Tibial nerve (tissue), 4 donors: ENCODE measurements around the gene YIF1A.

ENCODE experiments used
- EP300 ChIP-seq, 2 donors: sonication (generic); formaldehyde crosslinking; IDR thresholded peaks; one replicate each; pipeline ENCODE4 v1.6.1; 2017; ENCODE audit warnings: antibody characterized with exemption in 2 of 2, mild to moderate bottlenecking in 1 of 2
- POLR2A ChIP-seq, 2 donors: fragments of 450-650 bp; IDR thresholded peaks; one replicate each; pipeline ENCODE4 v1.6.1; 2017; ENCODE audit warnings: antibody characterized with exemption in 2 of 2, mild to moderate bottlenecking in 2 of 2, moderate library complexity in 2 of 2
- TF ChIP-seq, protein P1 (sequence below), 5 experiments: fragments of 200-600 bp in 3 of 5; fragments of 450-650 bp in 2 of 5; sonication (generic) in 3 of 5; IDR thresholded peaks; one replicate each; pipeline ENCODE4 v1.5.1; 2016 to 2019; ENCODE audit warnings: antibody characterized with exemption in 5 of 5, mild to moderate bottlenecking in 3 of 5, moderate library complexity in 2 of 5

DNA sequence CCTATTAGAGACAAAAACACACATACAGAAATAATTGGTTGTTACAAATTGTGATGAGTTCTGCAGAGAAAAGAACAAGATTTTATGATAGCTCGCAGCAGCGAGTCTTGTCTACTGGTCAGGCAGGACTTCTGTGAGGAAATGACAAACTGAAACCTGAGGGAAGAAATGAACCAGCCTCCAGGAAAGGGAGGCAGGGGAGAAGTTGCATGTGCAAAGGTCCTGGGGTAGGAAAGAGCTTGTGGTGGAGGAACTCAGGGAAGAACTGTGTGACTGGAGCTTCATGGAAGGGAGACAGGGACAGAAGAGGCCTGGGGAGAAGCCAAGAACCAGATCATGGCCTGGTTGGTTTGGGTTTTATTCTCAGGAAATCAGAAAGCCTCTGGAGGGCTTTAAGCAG is 29.7 kb downstream of the YIF1A start:
- no peak for TF ChIP-seq POLR2A (IDR thresholded peaks at IDR 0.05)
- TF ChIP-seq, protein P1, sequence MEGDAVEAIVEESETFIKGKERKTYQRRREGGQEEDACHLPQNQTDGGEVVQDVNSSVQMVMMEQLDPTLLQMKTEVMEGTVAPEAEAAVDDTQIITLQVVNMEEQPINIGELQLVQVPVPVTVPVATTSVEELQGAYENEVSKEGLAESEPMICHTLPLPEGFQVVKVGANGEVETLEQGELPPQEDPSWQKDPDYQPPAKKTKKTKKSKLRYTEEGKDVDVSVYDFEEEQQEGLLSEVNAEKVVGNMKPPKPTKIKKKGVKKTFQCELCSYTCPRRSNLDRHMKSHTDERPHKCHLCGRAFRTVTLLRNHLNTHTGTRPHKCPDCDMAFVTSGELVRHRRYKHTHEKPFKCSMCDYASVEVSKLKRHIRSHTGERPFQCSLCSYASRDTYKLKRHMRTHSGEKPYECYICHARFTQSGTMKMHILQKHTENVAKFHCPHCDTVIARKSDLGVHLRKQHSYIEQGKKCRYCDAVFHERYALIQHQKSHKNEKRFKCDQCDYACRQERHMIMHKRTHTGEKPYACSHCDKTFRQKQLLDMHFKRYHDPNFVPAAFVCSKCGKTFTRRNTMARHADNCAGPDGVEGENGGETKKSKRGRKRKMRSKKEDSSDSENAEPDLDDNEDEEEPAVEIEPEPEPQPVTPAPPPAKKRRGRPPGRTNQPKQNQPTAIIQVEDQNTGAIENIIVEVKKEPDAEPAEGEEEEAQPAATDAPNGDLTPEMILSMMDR (IDR thresholded peaks at IDR 0.05): no peak
- TF ChIP-seq EP300 (IDR thresholded peaks at IDR 0.05): no peak
